Measurements from ENCODE around the gene ECE2.

ECE2 gene

GRCh38 chr3:184275381-184275701, 481 bp upstream of the ECE2 start:
- DNase-seq = no peak

- no peak for DNase-seq
These were observed 1.5 kb downstream of the ECE2 start for GRCh38 chr3:184277366-184277765.

- DNase-seq = no peak
These were observed 7.1 kb downstream of the ECE2 start for GRCh38 chr3:184282941-184283340.

- DNase-seq = no peak
These were observed 7.9 kb downstream of the ECE2 start for GRCh38 chr3:184283681-184284080.

- no peak for DNase-seq
These were observed 8.9 kb downstream of the ECE2 start for GRCh38 chr3:184284696-184285095.

- peak; percentile 16 to 38 (median 20) for DNase-seq
These were observed 13.7 kb downstream of the ECE2 start for GRCh38 chr3:184289426-184289938.

- no peak for DNase-seq
These were observed 14.5 kb downstream of the ECE2 start for GRCh38 chr3:184290331-184290730.

- DNase-seq = no peak
These were observed 15.4 kb downstream of the ECE2 start for GRCh38 chr3:184291044-184291737.

GRCh38 chr3:184291738-184292445, 16.1 kb downstream of the ECE2 start:
- no peak for DNase-seq

GRCh38 chr3:184295771-184296170, 19.9 kb downstream of the ECE2 start:
- DNase-seq = no peak

GRCh38 chr3:184296616-184297015, 20.8 kb downstream of the ECE2 start:
- DNase-seq = no peak

- DNase-seq = peak; percentile 90 to 99 (median 96)
These were observed 23.1 kb downstream of the ECE2 start, which contains the start of gene PSMD2 for GRCh38 chr3:184298759-184299487. TSS of gene PSMD2 (plus strand) at chr3:184299241. CDS start at chr3:184299267, 26 bp downstream.

GRCh38 chr3:184299488-184300377, 23.9 kb downstream of the ECE2 start:
- peak in 1 of 4 experiments; percentile 45 for DNase-seq

GRCh38 chr3:184300378-184300720, 24.5 kb downstream of the ECE2 start:
- no peak for DNase-seq

- no peak for DNase-seq
These were observed 29.8 kb downstream of the ECE2 start for GRCh38 chr3:184305577-184305976.

GRCh38 chr3:184306341-184306972, 30.6 kb downstream of the ECE2 start:
- DNase-seq = no peak

- DNase-seq = no peak
These were observed 32.1 kb downstream of the ECE2 start for GRCh38 chr3:184307915-184308314.

GRCh38 chr3:184308744-184309143, 32.9 kb downstream of the ECE2 start:
- no peak for DNase-seq

GRCh38 chr3:184311633-184312032, 35.8 kb downstream of the ECE2 start:
- no peak for DNase-seq

- peak; percentile 74 to 92 (median 81) for DNase-seq
These were observed 38.5 kb downstream of the ECE2 start, which contains the start of gene EIF4G1 for GRCh38 chr3:184314363-184314699. TSS of gene EIF4G1 (plus strand) at chr3:184314606. CDS start at chr3:184315797, 1,191 bp downstream.

- peak in 3 of 4 experiments; percentile 36 to 66 (median 54) for DNase-seq
These were observed 39.1 kb downstream of the ECE2 start for GRCh38 chr3:184314700-184315542.
